GM12873 (cell line): ENCODE data around the gene LEMD1.

Experiments used
- CTCF ChIP-seq: IDR thresholded peaks from 2 replicates; pipeline ENCODE4 v1.5.1; 2012; ENCODE audit warnings: low read depth, mild to moderate bottlenecking, moderate library complexity, low read length, control low read depth; ENCODE audit not compliant: insufficient read depth; ENCODE audit errors: missing control alignments

LEMD1 gene

GRCh38 chr1:205456383-205456867 is 34.6 kb upstream of the LEMD1 start:
- no peak for TF ChIP-seq CTCF

GRCh38 chr1:205455581-205456382 is 33.9 kb upstream of the LEMD1 start, which contains the start of gene BLACAT1:
BLACAT1 (minus strand) TSS chr1:205456045.
- TF ChIP-seq CTCF, result no peak

GRCh38 chr1:205454903-205455335 is 33.1 kb upstream of the LEMD1 start:
- no peak for TF ChIP-seq CTCF

GRCh38 chr1:205453466-205453865 is 31.6 kb upstream of the LEMD1 start:
- no peak for TF ChIP-seq CTCF

GRCh38 chr1:205452933-205453332 is 31.1 kb upstream of the LEMD1 start:
- TF ChIP-seq CTCF, result no peak

GRCh38 chr1:205452364-205452763 is 30.5 kb upstream of the LEMD1 start:
- TF ChIP-seq CTCF, result no peak

- TF ChIP-seq CTCF, result no peak
Measured at GRCh38 chr1:205451759-205452164, 29.9 kb upstream of the LEMD1 start.
